IMR-90 (cell line): ENCODE data around the gene S1PR1.

ENCODE experiments used
- BHLHE40 ChIP-seq: fragments of 150-350 bp; IDR thresholded peaks from 2 replicates; pipeline ENCODE4 v1.6.1; 2016; ENCODE audit warnings: mild to moderate bottlenecking, low read depth, low read length
- FOS ChIP-seq: fragments of 150-350 bp; IDR thresholded peaks from 2 replicates; pipeline ENCODE4 v1.6.1; 2016; ENCODE audit warnings: low read depth, low read length
- MAFK ChIP-seq: IDR thresholded peaks from 2 replicates; pipeline ENCODE4 v1.6.1; 2012; ENCODE audit warnings: low read depth, low read length, improper control_type of control experiment
- MXI1 ChIP-seq: IDR thresholded peaks from 2 replicates; pipeline ENCODE4 v1.6.1; 2012; ENCODE audit warnings: low read depth, mild to moderate bottlenecking, low read length, moderate library complexity, borderline replicate concordance
- NFE2L2 ChIP-seq: fragments of 150-350 bp; IDR thresholded peaks from 2 replicates; pipeline ENCODE4 v1.6.1; 2016; ENCODE audit warnings: low read depth, mild to moderate bottlenecking, low read length
- POLR2A ChIP-seq: IDR thresholded peaks from 2 replicates; pipeline ENCODE4 v1.6.1; 2012; ENCODE audit warnings: mild to moderate bottlenecking, low read depth, low read length
- RAD21 ChIP-seq: IDR thresholded peaks from 2 replicates; pipeline ENCODE4 v1.6.1; 2012; ENCODE audit warnings: low read length, improper control_type of control experiment
- RCOR1 ChIP-seq: IDR thresholded peaks from 2 replicates; pipeline ENCODE4 v1.6.1; 2012; ENCODE audit warnings: mild to moderate bottlenecking, low read length, improper control_type of control experiment; ENCODE audit not compliant: insufficient replicate concordance
- RFX5 ChIP-seq: IDR thresholded peaks from 2 replicates; pipeline ENCODE4 v1.8.0; 2012; ENCODE audit warnings: low read depth, mild to moderate bottlenecking, low read length, moderate library complexity
- SMC3 ChIP-seq: fragments of 150-350 bp; IDR thresholded peaks from 2 replicates; pipeline ENCODE4 v1.6.1; 2016; ENCODE audit warnings: low read depth, mild to moderate bottlenecking, antibody characterized with exemption, low read length, moderate library complexity
- TF ChIP-seq, protein P1 (sequence below): conservative IDR thresholded peaks from 2 replicates; pipeline ENCODE4 v1.5.1; 2012; ENCODE audit warnings: mild to moderate bottlenecking, low read depth, low read length, improper control_type of control experiment
- TF ChIP-seq, protein P2 (sequence below): fragments of 150-350 bp; IDR thresholded peaks from 2 replicates; pipeline ENCODE4 v1.6.1; 2017; ENCODE audit warnings: mild to moderate bottlenecking, antibody characterized with exemption, low read length, low read depth
- TF ChIP-seq, protein P3 (sequence below): fragments of 150-350 bp; IDR thresholded peaks from 2 replicates; pipeline ENCODE4 v1.6.1; 2016; ENCODE audit warnings: low read depth, mild to moderate bottlenecking, low read length, moderate library complexity, borderline replicate concordance

DNA sequence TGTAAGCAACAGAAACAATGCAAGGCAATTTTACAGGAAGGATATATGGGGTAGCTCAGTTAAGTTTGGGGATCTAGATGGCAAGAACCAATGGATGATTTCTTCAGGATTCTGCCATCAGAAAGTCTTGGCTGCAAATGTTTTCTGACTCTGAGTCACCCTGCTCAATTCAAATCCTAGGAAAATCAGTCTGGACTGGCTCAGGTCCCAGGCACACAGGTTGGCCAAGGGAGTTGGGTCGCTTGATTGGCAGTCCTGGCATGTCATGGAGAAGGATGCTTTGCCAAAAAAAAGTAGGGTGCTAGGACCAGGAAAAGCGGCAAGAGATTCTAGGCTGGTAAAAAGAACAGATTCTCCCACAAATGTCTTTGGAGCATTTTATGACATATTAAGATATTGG lies 28.9 kb upstream of the S1PR1 start:
- TF ChIP-seq RAD21 = no peak
- TF ChIP-seq, protein P1, sequence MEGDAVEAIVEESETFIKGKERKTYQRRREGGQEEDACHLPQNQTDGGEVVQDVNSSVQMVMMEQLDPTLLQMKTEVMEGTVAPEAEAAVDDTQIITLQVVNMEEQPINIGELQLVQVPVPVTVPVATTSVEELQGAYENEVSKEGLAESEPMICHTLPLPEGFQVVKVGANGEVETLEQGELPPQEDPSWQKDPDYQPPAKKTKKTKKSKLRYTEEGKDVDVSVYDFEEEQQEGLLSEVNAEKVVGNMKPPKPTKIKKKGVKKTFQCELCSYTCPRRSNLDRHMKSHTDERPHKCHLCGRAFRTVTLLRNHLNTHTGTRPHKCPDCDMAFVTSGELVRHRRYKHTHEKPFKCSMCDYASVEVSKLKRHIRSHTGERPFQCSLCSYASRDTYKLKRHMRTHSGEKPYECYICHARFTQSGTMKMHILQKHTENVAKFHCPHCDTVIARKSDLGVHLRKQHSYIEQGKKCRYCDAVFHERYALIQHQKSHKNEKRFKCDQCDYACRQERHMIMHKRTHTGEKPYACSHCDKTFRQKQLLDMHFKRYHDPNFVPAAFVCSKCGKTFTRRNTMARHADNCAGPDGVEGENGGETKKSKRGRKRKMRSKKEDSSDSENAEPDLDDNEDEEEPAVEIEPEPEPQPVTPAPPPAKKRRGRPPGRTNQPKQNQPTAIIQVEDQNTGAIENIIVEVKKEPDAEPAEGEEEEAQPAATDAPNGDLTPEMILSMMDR = no peak
- no peak for TF ChIP-seq POLR2A
- no peak for TF ChIP-seq RCOR1
- no peak for TF ChIP-seq SMC3
- TF ChIP-seq, protein P2, sequence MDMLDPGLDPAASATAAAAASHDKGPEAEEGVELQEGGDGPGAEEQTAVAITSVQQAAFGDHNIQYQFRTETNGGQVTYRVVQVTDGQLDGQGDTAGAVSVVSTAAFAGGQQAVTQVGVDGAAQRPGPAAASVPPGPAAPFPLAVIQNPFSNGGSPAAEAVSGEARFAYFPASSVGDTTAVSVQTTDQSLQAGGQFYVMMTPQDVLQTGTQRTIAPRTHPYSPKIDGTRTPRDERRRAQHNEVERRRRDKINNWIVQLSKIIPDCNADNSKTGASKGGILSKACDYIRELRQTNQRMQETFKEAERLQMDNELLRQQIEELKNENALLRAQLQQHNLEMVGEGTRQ = no peak
- TF ChIP-seq MAFK = no peak
- no peak for TF ChIP-seq RFX5
- TF ChIP-seq NFE2L2 = no peak
- no peak for TF ChIP-seq MXI1
- TF ChIP-seq, protein P3, sequence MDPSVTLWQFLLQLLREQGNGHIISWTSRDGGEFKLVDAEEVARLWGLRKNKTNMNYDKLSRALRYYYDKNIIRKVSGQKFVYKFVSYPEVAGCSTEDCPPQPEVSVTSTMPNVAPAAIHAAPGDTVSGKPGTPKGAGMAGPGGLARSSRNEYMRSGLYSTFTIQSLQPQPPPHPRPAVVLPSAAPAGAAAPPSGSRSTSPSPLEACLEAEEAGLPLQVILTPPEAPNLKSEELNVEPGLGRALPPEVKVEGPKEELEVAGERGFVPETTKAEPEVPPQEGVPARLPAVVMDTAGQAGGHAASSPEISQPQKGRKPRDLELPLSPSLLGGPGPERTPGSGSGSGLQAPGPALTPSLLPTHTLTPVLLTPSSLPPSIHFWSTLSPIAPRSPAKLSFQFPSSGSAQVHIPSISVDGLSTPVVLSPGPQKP = no peak
- TF ChIP-seq BHLHE40 = no peak
- TF ChIP-seq FOS = no peak
